Neural progenitor cell (in vitro differentiated cells): ENCODE data around the gene TK2. TPM values are rescaled to one million over a fixed set of nuclear protein-coding genes. Genes with fewer than 3 reads are reported as not detected.

ENCODE experiments used
- DNase-seq: peaks from one replicate; pipeline ENCODE4 v3.0.0-alpha.2; 2016; ENCODE audit warnings: low spot score
- H2AFZ ChIP-seq: fragments of 200-600 bp; sonication (generic); replicated peaks from 2 replicates; pipeline ENCODE4 v1.6.1; 2016; ENCODE audit warnings: antibody characterized with exemption
- H3F3A ChIP-seq: fragments of 200-600 bp; sonication (generic); 2 replicates; pipeline ENCODE4 v1.6.1; 2016; ENCODE audit warnings: antibody characterized with exemption, low read depth
- H3K27ac ChIP-seq: fragments of 200-600 bp; sonication (generic); 2 replicates; pipeline ENCODE4 v1.5.1; 2016; ENCODE audit warnings: mild to moderate bottlenecking
- H3K27me3 ChIP-seq: fragments of 200-600 bp; sonication (generic); 2 replicates; pipeline ENCODE4 v1.6.1; 2016; ENCODE audit warnings: mild to moderate bottlenecking, moderate library complexity
- H3K36me3 ChIP-seq: fragments of 200-600 bp; sonication (generic); 2 replicates; pipeline ENCODE4 v1.5.1; 2016
- H3K4me1 ChIP-seq: fragments of 200-600 bp; sonication (generic); 2 replicates; pipeline ENCODE4 v1.6.1; 2016; ENCODE audit warnings: mixed run types
- H3K4me2 ChIP-seq: fragments of 200-600 bp; sonication (generic); 2 replicates; pipeline ENCODE4 v1.6.1; 2016
- H3K4me3 ChIP-seq: fragments of 200-600 bp; sonication (generic); 2 replicates; pipeline ENCODE4 v1.5.1; 2016
- H3K79me2 ChIP-seq: fragments of 200-600 bp; sonication (generic); 2 replicates; pipeline ENCODE4 v1.6.1; 2016; ENCODE audit warnings: low read depth
- H3K9ac ChIP-seq: fragments of 200-600 bp; sonication (generic); 2 replicates; pipeline ENCODE4 v1.6.1; 2016
- H3K9me3 ChIP-seq: fragments of 200-600 bp; sonication (generic); 2 replicates; pipeline ENCODE4 v1.5.1; 2016; ENCODE audit warnings: low read depth
- H4K20me1 ChIP-seq: fragments of 200-600 bp; sonication (generic); 2 replicates; pipeline ENCODE4 v1.6.1; 2016; ENCODE audit warnings: low read depth
- H3K27ac Mint-ChIP-seq: 3 replicates; pipeline ENCODE4 v1.8.0; 2021; ENCODE audit warnings: mixed read lengths
- H3K27me3 Mint-ChIP-seq: 2 replicates; pipeline ENCODE4 v1.8.0; 2022; ENCODE audit warnings: low read depth, mild to moderate bottlenecking, inconsistent platforms, moderate library complexity, mixed read lengths; ENCODE audit not compliant: insufficient read depth
- H3K36me3 Mint-ChIP-seq: 3 replicates; pipeline ENCODE4 v1.8.0; 2021; ENCODE audit warnings: mixed read lengths
- H3K4me1 Mint-ChIP-seq: 3 replicates; pipeline ENCODE4 v1.8.0; 2021; ENCODE audit warnings: mixed read lengths
- H3K4me3 Mint-ChIP-seq: 3 replicates; pipeline ENCODE4 v1.8.0; 2021; ENCODE audit warnings: mild to moderate bottlenecking, moderate library complexity, mixed read lengths
- H3K9me3 Mint-ChIP-seq: 3 replicates; pipeline ENCODE4 v1.8.0; 2020; ENCODE audit warnings: mixed read lengths
- CTCF ChIP-seq: fragments of 200-600 bp; sonication (generic); IDR thresholded peaks from 2 replicates; pipeline ENCODE4 v1.5.1; 2017; ENCODE audit warnings: antibody characterized with exemption, mild to moderate bottlenecking
- EZH2 ChIP-seq: fragments of 200-600 bp; sonication (generic); IDR thresholded peaks from 2 replicates; pipeline ENCODE4 v1.6.1; 2017; ENCODE audit warnings: antibody characterized with exemption, mild to moderate bottlenecking, moderate library complexity
- EZH2phosphoT487 ChIP-seq: fragments of 200-600 bp; sonication (generic); IDR thresholded peaks from 2 replicates; pipeline ENCODE4 v1.6.1; 2017; ENCODE audit warnings: antibody characterized with exemption
- total RNA-seq: library from RNA; depleted of rRNA; stranded (reverse); fragments of >200 nt; gene quantifications from 2 replicates; pipeline ENCODE4 v1.2.3, GENCODE V29; 2015; ENCODE audit warnings: low replicate concordance

TK2 gene
- total RNA-seq, 1 donor from 2014 or later = 7.3 TPM

- no peaks in the 10 kb centered on the region for H3K4me1 ChIP-seq
- no peak for TF ChIP-seq EZH2
- no peak for TF ChIP-seq CTCF
- TF ChIP-seq EZH2phosphoT487 = no peak
- DNase-seq = no peak
- no peaks in the 10 kb centered on the region for H3K36me3 ChIP-seq
- H3K9ac ChIP-seq = no peak overlapping the region
- H3K27ac ChIP-seq = no peak overlapping the region
- Mint-ChIP-seq H3K4me3 (no peak overlapping the region), H3K27ac (no peak overlapping the region), H3K36me3 (peaks cover 1% of the 10 kb centered on the region), H3K9me3 (peaks cover 8% of the 10 kb centered on the region), H3K4me1 (peaks cover 17% of the 10 kb centered on the region), H3K27me3 (peaks cover 11% of the 10 kb centered on the region)
- no peak overlapping the region for H2AFZ ChIP-seq
- H3K79me2 ChIP-seq = no peaks in the 10 kb centered on the region
- no peak overlapping the region for H3K4me2 ChIP-seq
- H4K20me1 ChIP-seq = no peaks in the 10 kb centered on the region
- no peak overlapping the region for H3K4me3 ChIP-seq
- H3F3A ChIP-seq = no peaks in the 10 kb centered on the region
- no peaks in the 10 kb centered on the region for H3K27me3 ChIP-seq
- H3K9me3 ChIP-seq = no peaks in the 10 kb centered on the region
These were observed 60.5 kb downstream of the TK2 start for GRCh38 chr16:66489385-66489784.

- peaks cover 1% of the 10 kb centered on the region for H3K36me3 Mint-ChIP-seq
- Histone ChIP-seq H3K4me2 (no peak overlapping the region), H3K9me3 (no peaks in the 10 kb centered on the region), H3K27me3 (no peaks in the 10 kb centered on the region), H3K4me1 (no peaks in the 10 kb centered on the region), H3K79me2 (no peaks in the 10 kb centered on the region), H4K20me1 (no peaks in the 10 kb centered on the region), H3K9ac (no peak overlapping the region), H3K4me3 (no peak overlapping the region), H2AFZ (no peak overlapping the region), H3K27ac (no peak overlapping the region), H3K36me3 (no peaks in the 10 kb centered on the region), H3F3A (no peaks in the 10 kb centered on the region)
- no peak for DNase-seq
- H3K9me3 Mint-ChIP-seq = peaks cover 8% of the 10 kb centered on the region
- peaks cover 24% of the 10 kb centered on the region for H3K4me1 Mint-ChIP-seq
- H3K27ac Mint-ChIP-seq = peak overlapping the region; percentile 76
- no peak overlapping the region for H3K4me3 Mint-ChIP-seq
- H3K27me3 Mint-ChIP-seq = peaks cover 15% of the 10 kb centered on the region
- TF ChIP-seq EZH2 (no peak), EZH2phosphoT487 (no peak), CTCF (no peak)
These were observed 61.4 kb downstream of the TK2 start for GRCh38 chr16:66488505-66488904.

- H3K4me1 ChIP-seq = no peaks in the 10 kb centered on the region
- H3K36me3 Mint-ChIP-seq = peaks cover 1% of the 10 kb centered on the region
- TF ChIP-seq EZH2phosphoT487 = no peak
- TF ChIP-seq CTCF = no peak
- no peak for TF ChIP-seq EZH2
- H3K27me3 ChIP-seq = no peaks in the 10 kb centered on the region
- H3K9me3 Mint-ChIP-seq = peaks cover 8% of the 10 kb centered on the region
- DNase-seq = no peak
- no peaks in the 10 kb centered on the region for H3F3A ChIP-seq
- H4K20me1 ChIP-seq = no peaks in the 10 kb centered on the region
- no peaks in the 10 kb centered on the region for H3K79me2 ChIP-seq
- no peak overlapping the region for H3K4me2 ChIP-seq
- H3K27ac ChIP-seq = no peak overlapping the region
- H3K9me3 ChIP-seq = no peaks in the 10 kb centered on the region
- H3K4me3 Mint-ChIP-seq = no peak overlapping the region
- H3K9ac ChIP-seq = no peak overlapping the region
- H3K4me3 ChIP-seq = no peak overlapping the region
- no peak overlapping the region for H2AFZ ChIP-seq
- H3K27me3 Mint-ChIP-seq = peaks cover 16% of the 10 kb centered on the region
- H3K4me1 Mint-ChIP-seq = peaks cover 28% of the 10 kb centered on the region
- no peaks in the 10 kb centered on the region for H3K36me3 ChIP-seq
- peak overlapping the region; percentile 89 for H3K27ac Mint-ChIP-seq
These were observed 62.2 kb downstream of the TK2 start for GRCh38 chr16:66487580-66488275.
